Activated gamma-delta T cell treated with anti-CD3 and anti-CD28 coated beads, Interleukin-2, amount 50 U/mL, for 16 hours (primary cell): ENCODE results near the gene CEACAM16.
"Not testable (repeated sequence)": the region's sequence is repeated elsewhere in the genome, so short reads cannot be mapped to it uniquely, and the experiment has no call there.

ENCODE experiments used
- DNase-seq: peaks from one replicate; pipeline ENCODE4 v3.0.0-alpha.2; 2020; ENCODE audit warnings: low read depth

CEACAM16 gene

GRCh38 chr19:44703336-44704078, 4.6 kb downstream of the CEACAM16 start:
- no peak for DNase-seq

GRCh38 chr19:44704982-44705381, 6.0 kb downstream of the CEACAM16 start:
- DNase-seq, result no peak

- DNase-seq, result no peak
Measured at GRCh38 chr19:44705502-44706010, 6.6 kb downstream of the CEACAM16 start.

GRCh38 chr19:44706506-44707236, 7.7 kb downstream of the CEACAM16 start:
- no peak for DNase-seq

GRCh38 chr19:44707794-44708193, 8.8 kb downstream of the CEACAM16 start:
- no peak for DNase-seq

- DNase-seq, result no peak
Measured at GRCh38 chr19:44708940-44709339, 10.0 kb downstream of the CEACAM16 start.

- not testable (repeated sequence) for DNase-seq
Measured at GRCh38 chr19:44709434-44710266, 10.7 kb downstream of the CEACAM16 start.

- DNase-seq, result no peak
Measured at GRCh38 chr19:44710483-44710882, 11.5 kb downstream of the CEACAM16 start.

- no peak for DNase-seq
Measured at GRCh38 chr19:44712864-44713515, 14.0 kb downstream of the CEACAM16 start.

- no peak for DNase-seq
Measured at GRCh38 chr19:44714597-44715169, 15.7 kb downstream of the CEACAM16 start.

- no peak for DNase-seq
Measured at GRCh38 chr19:44717603-44718002, 18.7 kb downstream of the CEACAM16 start.

- DNase-seq, result no peak
Measured at GRCh38 chr19:44718441-44719261, 19.7 kb downstream of the CEACAM16 start.

GRCh38 chr19:44719262-44719701, 20.3 kb downstream of the CEACAM16 start:
- no peak for DNase-seq

GRCh38 chr19:44720396-44720795, 21.4 kb downstream of the CEACAM16 start:
- not testable (repeated sequence) for DNase-seq

GRCh38 chr19:44720945-44721344, 22.0 kb downstream of the CEACAM16 start:
- DNase-seq, result no peak

GRCh38 chr19:44721369-44721768, 22.4 kb downstream of the CEACAM16 start:
- not testable (repeated sequence) for DNase-seq

GRCh38 chr19:44722131-44723121, 23.5 kb downstream of the CEACAM16 start:
- no peak for DNase-seq

- DNase-seq, result no peak
Measured at GRCh38 chr19:44723299-44723951, 24.5 kb downstream of the CEACAM16 start.

GRCh38 chr19:44723952-44724319, 25.0 kb downstream of the CEACAM16 start:
- DNase-seq, result peak; percentile 68
